NT2/D1 (cell line): Measurements from ENCODE around the gene CYP46A1.
"Not testable (repeated sequence)": the region's sequence is repeated elsewhere in the genome, so short reads cannot be mapped to it uniquely, and the experiment has no call there.

Source experiments
- DNase-seq: peaks from one replicate; pipeline ENCODE4 v3.0.0-alpha.2; 2011; ENCODE audit warnings: low read depth, low spot score
- H3K27me3 ChIP-seq: 2 replicates; pipeline ENCODE4 v1.6.0; 2011; ENCODE audit warnings: mild to moderate bottlenecking; ENCODE audit not compliant: insufficient read length, insufficient read depth
- H3K36me3 ChIP-seq: 2 replicates; pipeline ENCODE4 v1.6.1; 2011; ENCODE audit warnings: mild to moderate bottlenecking, low read length, mixed read lengths; ENCODE audit not compliant: insufficient read depth, insufficient read length
- H3K4me1 ChIP-seq: 2 replicates; pipeline ENCODE4 v1.5.1; 2011; ENCODE audit not compliant: insufficient read depth, insufficient read length
- H3K4me3 ChIP-seq: 2 replicates; pipeline ENCODE4 v1.5.1; 2011; ENCODE audit warnings: low read depth; ENCODE audit not compliant: insufficient read length
- H3K9ac ChIP-seq: 2 replicates; pipeline ENCODE4 v1.6.0; 2011; ENCODE audit warnings: low read depth; ENCODE audit not compliant: insufficient read length
- H3K9me3 ChIP-seq: 2 replicates; pipeline ENCODE4 v1.5.1; 2011; ENCODE audit warnings: mild to moderate bottlenecking, low read length; ENCODE audit not compliant: insufficient read depth
- SUZ12 ChIP-seq: IDR thresholded peaks from 2 replicates; pipeline ENCODE4 v1.6.1; 2011; ENCODE audit not compliant: insufficient read length, insufficient read depth; ENCODE audit errors: extremely low read depth
- YY1 ChIP-seq: IDR thresholded peaks from 2 replicates; pipeline ENCODE4 v1.6.1; 2011; ENCODE audit not compliant: insufficient read length, insufficient read depth
- ZNF274 ChIP-seq: IDR thresholded peaks from 2 replicates; pipeline ENCODE4 v1.6.1; 2011; ENCODE audit warnings: mild to moderate bottlenecking, low read depth, low read length

The CYP46A1 gene

DNA sequence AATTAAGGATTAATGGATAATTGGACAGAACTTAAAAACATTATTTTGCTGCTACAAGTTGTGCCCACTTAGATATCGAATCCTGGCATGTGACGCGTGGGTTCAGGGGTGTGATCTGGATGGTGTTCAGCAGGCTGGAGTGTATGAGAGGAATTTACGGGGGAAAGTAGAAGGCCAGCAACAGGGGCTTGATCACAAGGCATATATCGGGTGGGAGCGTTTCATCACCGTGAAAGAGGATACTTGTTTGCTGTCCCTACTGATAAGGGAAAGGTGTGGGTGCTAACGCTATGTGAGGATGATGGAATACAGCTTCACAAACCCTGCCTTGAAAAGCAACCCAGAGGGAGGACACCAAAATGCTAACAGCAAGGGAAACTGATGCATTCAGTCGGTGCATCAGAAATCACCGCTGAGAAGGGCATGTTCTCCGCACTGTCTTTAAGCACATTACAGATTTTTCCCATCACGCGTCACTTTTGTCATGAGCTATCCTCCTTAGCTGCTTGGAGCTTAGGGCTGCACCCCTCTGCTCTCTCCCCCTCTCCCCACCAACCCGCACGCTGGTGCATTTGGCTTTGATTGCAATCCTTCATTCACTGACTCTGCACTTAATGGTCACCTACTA lies 25.8 kb upstream of the CYP46A1 start:
- Histone ChIP-seq H3K36me3 (no peaks in the 10 kb centered on the region), H3K4me3 (no peak overlapping the region), H3K4me1 (peaks cover 13% of the 10 kb centered on the region), H3K9me3 (no peaks in the 10 kb centered on the region), H3K27me3 (peaks cover 6% of the 10 kb centered on the region), H3K9ac (no peak overlapping the region)
- DNase-seq, result no peak
- TF ChIP-seq YY1 (no peak), ZNF274 (no peak), SUZ12 (no peak)

DNA sequence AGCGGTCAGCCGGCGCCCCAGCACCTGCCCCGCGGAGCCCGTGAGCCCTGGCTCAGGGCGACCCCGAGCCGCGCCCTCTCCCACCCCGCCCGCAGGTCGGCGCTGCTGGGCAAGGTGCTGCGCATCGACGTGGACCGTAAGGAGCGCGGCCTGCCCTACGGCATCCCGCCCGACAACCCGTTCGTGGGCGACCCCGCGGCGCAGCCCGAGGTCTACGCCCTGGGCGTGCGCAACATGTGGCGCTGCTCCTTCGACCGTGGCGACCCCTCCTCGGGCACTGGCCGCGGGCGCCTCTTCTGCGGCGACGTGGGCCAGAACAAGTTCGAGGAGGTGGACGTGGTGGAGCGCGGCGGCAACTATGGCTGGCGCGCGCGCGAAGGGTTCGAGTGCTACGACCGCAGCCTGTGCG lies 24.8 kb upstream of the CYP46A1 start:
- no peaks in the 10 kb centered on the region for H3K36me3 ChIP-seq
- H3K27me3 ChIP-seq, result peaks cover 6% of the 10 kb centered on the region
- H3K4me3 ChIP-seq, result no peak overlapping the region
- peaks cover 16% of the 10 kb centered on the region for H3K4me1 ChIP-seq
- TF ChIP-seq SUZ12 (no peak), YY1 (no peak), ZNF274 (no peak)
- no peaks in the 10 kb centered on the region for H3K9me3 ChIP-seq
- H3K9ac ChIP-seq, result no peak overlapping the region
- no peak for DNase-seq

DNA sequence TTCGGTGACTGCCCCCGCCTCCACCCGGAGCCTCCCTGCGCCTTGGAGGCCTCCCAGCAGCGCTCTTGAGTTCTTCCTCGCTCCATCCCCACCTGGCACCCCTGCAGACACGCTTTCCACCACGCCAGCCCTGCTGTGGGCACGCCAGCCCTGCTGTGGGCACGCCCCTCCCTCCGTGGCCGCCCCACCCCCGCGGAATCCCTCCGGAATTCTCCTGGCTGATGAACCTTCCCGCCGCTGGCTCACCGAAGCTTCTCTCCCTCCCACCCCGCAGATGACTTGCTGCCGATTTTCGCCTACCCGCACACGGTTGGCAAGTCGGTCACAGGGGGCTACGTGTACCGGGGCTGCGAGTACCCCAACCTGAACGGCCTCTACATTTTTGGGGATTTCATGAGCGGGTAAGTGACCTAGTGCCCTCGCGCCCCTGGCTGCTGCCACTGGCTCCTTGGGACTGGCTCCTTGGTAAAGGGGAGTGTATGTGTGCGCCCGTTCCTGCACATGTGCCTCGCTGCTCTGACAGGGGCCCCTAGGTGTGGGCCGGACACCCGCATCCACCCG lies 24.0 kb upstream of the CYP46A1 start:
- no peaks in the 10 kb centered on the region for H3K36me3 ChIP-seq
- no peak overlapping the region for H3K9ac ChIP-seq
- DNase-seq, result no peak
- TF ChIP-seq ZNF274 (no peak), YY1 (no peak), SUZ12 (no peak)
- peaks cover 16% of the 10 kb centered on the region for H3K4me1 ChIP-seq
- no peak overlapping the region for H3K4me3 ChIP-seq
- H3K9me3 ChIP-seq, result no peaks in the 10 kb centered on the region
- H3K27me3 ChIP-seq, result peaks cover 6% of the 10 kb centered on the region

DNA sequence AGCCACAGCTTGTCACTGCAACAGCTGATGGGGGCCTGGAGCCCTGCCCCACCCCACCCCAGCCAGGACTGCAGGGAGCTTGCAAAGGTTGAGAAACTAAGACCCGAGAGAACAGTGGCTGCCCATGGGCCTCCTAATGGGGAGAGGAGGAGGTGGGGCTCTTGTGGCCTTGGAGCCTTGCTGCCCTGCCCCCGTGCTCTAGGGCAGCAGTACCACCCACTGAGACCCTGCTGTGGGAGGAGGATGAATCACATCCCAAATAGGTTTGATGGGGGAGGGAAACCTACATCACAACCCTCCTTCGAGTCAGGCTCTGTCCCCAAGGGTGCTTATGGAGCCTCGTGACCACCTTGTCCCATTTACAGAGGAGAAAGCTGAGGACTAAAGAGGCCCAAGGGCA lies 23.3 kb upstream of the CYP46A1 start:
- H3K4me1 ChIP-seq, result peaks cover 16% of the 10 kb centered on the region
- no peaks in the 10 kb centered on the region for H3K9me3 ChIP-seq
- H3K9ac ChIP-seq, result peak overlapping the region; percentile 21
- peaks cover 6% of the 10 kb centered on the region for H3K27me3 ChIP-seq
- TF ChIP-seq SUZ12 (no peak), YY1 (no peak), ZNF274 (no peak)
- no peak overlapping the region for H3K4me3 ChIP-seq
- DNase-seq, result no peak
- no peaks in the 10 kb centered on the region for H3K36me3 ChIP-seq

DNA sequence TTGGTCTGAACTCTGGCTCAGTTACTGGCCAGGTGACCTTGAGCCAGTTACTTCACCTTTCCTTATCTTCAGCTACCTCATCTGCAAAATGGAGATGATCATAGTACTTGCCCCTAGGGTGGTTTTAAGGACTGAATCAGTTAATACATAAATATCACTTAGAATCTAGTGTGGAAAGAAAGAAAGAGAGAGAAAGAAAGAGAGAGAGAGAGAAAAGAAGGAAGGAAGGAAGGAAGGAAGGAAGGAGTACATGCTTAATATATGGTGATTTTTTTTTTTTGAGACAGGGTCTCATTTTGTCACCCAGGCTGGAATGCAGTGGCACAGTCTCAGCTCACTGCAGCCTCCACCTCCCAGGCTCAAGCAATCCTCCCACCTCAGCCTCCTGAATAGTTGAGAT lies 22.9 kb upstream of the CYP46A1 start:
- not testable (repeated sequence) for DNase-seq, H3K9me3 ChIP-seq, H3K4me3 ChIP-seq, H3K36me3 ChIP-seq, H3K27me3 ChIP-seq
- peaks cover 16% of the 10 kb centered on the region for H3K4me1 ChIP-seq
- H3K9ac ChIP-seq, result peak overlapping the region; percentile 21

DNA sequence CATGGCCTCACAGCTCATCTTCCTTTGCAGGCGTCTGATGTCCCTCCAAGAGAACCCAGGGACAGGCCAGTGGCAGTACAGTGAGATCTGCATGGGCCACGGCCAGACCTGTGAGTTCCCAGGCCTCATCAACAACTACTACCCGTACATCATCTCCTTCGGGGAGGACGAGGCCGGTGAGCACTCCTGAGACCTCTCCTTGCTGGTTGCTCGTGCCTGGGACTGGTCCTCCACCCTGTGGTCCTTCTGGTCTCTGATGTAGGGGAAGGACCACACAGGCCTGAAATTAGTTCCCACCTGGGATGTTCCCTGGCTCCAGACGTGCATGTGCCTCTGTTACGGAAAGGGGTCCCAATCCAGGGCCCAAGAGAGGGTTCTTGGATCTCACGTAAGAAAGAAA lies 21.3 kb upstream of the CYP46A1 start:
- DNase-seq, result no peak

DNA sequence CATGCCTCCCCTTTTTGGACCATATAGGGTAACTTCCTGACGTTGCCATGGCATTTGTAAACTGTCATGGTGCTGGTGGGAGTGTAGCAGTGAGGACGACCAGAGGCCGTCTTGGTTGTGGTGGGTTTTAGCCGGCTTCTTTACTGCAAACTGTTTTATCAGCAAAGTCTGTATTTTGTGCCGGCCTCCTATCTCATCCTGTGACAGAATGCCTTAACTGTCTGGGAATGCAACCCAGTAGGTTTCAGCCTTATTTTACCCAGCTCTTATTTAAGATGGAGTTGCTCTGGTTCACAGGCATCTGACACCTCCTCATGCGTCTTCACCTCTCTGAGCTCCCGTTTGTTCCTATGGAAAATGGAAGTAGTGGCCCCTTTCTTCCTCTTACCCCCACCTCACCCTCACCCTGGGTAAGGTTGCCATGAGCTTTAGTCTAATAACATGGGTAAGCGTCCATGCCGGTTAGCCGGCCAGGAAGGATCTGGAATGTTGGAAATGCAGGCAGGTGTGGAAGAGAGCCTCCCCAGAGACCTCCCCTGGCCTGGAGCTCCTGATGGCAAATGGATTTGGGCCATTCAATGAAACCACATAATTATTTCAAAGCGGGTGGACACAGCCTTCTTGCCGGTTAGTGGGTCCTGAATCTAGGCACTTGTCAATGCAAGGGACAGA lies 20.6 kb upstream of the CYP46A1 start:
- H3K4me3 ChIP-seq, result no peak overlapping the region
- H3K27me3 ChIP-seq, result peaks cover 6% of the 10 kb centered on the region
- no peaks in the 10 kb centered on the region for H3K9me3 ChIP-seq
- TF ChIP-seq SUZ12 (no peak), YY1 (no peak), ZNF274 (no peak)
- DNase-seq, result no peak
- no peak overlapping the region for H3K9ac ChIP-seq
- no peaks in the 10 kb centered on the region for H3K36me3 ChIP-seq
- peaks cover 18% of the 10 kb centered on the region for H3K4me1 ChIP-seq

More for the DNA sequence above, 21.3 kb upstream of the CYP46A1 start:
- H3K4me3 ChIP-seq, result no peak overlapping the region
- no peaks in the 10 kb centered on the region for H3K36me3 ChIP-seq
- H3K27me3 ChIP-seq, result peaks cover 6% of the 10 kb centered on the region
- H3K4me1 ChIP-seq, result peaks cover 17% of the 10 kb centered on the region
- H3K9me3 ChIP-seq, result no peaks in the 10 kb centered on the region
- H3K9ac ChIP-seq, result no peak overlapping the region
- no peak for TF ChIP-seq ZNF274
- TF ChIP-seq YY1, result no peak
- TF ChIP-seq SUZ12, result no peak
